GM21526 (cell line): Measurements from ENCODE around the gene ZFYVE21.
"Not testable (repeated sequence)": the region's sequence is repeated elsewhere in the genome, so short reads cannot be mapped to it uniquely, and the experiment has no call there.

Source experiments
- ATAC-seq: cut with Tn5 transposase; IDR thresholded peaks from one replicate; pipeline ENCODE4 v1.9.1; 2021; ENCODE audit warnings: moderate library complexity; ENCODE audit not compliant: unreplicated experiment, low FRiP score

The ZFYVE21 gene

DNA sequence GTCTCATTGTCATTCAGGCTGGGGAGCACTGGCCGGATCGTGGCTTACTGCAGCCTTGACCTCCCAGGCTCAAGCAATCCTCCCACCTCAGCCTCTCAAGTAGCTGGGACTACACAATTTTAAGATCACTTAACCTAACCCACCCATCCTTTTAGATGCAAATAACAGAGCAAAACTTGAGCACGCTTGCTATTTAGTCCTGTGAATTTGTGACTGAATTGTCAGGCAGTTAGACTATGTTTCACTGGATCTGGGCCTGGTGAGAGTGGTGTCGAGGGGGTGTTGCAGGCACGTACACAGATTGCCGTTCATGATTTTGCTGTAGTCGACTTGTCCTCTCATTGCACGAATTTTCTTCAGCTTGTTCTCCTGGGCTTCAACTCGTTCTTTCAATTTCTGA lies 38.2 kb downstream of the ZFYVE21 start:
- ATAC-seq, result no peak

DNA sequence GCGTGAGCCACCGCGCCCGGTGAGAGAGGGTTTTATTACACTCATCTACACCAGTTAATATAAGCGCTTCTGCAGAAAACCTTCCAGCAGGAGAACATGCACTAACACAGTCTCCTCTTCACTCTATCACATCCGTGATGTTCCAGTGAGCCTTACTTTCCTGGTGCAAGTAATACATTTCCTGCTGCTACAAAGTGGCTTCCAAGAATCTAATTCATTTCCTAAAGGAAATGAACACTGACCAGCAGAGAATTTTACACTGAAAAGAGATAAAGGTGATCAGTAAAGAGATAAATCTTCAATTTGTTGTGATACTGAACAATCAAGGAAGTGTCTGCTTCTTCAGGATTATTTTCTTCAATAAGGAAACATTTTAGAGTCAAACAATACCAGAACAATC lies 39.5 kb downstream of the ZFYVE21 start:
- ATAC-seq, result no peak

DNA sequence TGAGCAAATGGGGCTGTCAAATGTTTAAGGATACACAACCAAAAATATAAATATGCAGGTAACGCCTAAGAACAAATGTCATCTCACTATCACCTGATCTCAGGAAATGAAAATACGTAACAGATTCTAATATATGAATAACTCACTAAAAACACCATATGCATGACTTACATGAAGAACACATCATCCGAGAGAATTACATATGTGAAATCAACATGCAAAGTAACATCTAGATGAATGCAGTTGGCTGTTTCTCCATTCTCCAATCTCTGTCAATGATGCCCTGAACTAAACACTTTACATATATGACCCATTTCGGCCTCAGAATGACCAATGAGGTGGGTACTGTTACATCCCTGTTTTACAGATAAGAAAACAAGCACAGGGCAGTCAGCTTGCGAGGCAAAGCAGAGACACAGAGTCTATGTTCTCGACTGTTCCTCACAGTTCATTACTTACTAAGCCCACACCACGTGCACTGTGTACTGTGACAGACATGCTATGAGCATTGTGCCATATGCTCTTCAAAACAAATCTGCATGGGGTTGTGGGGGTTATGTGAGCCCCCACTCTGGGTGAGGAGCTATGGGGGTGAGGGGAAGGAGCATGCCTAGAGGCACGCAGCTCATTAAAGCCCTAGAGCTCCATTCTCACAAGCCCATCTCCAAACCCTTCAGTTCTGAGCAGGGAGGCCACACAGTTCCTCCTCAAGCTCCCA lies 42.6 kb downstream of the ZFYVE21 start:
- no peak for ATAC-seq

DNA sequence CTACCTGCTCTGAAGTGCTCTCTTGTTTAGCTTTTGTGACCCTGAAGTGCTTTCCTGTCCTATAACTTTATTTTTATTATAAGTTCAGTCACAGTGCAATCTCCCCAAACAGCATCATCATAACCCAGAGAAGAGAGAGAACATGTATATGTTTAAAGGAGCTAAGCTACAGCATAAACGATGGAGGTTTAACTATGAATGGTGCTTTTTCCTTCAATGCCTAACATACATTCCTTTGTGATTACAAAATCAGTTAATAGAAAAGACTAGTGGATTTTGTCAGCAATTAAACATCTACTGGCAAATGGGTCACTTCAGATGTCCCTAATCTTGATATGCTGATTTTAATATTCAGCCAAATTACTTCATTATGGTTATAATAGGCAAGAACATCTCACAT lies 46.4 kb downstream of the ZFYVE21 start:
- ATAC-seq, result no peak

DNA sequence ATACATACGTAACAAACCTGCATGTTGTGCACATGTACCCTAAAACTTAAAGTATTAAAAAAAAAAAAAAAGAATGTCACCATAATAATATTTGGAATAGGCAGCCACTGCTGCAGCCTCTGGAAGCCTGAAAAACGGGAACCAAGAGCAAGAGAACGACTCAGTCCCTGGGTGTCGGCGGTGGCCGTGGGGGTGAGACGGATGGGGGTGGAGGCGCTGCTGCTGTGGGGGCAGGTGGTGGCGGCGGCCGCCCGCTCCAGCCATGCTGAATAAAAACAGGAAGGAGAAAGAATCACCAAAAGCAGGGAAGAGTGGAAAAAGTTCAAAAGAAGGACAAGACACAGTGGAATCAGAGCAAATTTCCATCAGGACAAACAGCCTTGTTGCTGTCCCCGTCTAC lies 46.9 kb downstream of the ZFYVE21 start:
- ATAC-seq, result no peak

DNA sequence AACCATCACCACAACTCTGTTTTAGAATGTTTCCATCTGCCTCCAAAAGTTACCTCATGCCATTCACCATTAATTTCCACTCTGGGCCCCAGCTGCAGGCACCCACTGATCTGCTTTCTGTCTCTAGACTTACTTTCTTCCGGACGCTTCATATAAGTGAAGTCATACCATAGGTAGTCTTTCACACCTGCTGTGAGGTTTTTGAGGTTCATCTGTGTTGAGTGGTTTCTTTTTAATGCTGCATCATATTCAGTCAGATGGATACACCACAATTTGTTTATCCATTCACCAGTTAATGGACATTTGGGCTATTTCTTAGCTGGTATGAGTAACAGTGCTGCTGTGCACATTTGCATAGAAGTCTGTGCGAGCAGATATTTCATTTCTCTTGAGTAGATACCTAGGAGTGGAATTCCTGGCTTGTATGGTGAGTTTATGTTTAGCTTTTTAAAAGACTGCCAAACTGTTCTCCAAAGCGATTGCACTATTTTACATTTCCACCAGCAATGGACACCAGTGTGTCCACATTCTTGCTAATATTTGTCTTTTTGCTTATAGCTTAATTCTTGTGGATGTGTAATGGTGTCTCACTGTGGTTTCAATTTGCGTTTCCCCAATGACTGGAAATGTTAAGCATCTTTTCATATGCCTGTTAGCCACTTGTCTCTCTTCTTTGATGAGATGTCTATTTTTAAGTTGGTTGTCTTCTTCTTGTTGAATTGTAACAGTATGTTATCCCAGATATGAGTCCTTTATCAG lies 48.3 kb downstream of the ZFYVE21 start:
- ATAC-seq, result no peak

DNA sequence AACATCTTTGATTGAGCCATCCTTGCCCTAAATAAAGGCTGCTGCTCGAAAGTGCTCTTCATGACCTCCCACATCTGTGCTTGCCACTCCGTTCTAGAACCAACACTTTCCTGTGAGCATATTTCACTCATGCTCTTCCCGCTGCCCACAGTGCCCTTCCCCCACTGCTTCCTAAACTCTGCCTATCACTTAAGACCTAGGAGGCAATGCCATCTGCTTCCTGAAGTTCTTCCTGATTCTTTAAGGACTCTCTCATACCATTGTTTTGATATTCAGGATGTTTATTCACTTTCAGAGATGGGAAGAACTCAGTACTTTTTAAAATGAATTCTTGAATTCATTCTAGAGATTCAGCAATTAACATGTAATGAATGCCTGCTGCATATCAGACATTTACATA lies 49.9 kb downstream of the ZFYVE21 start:
- ATAC-seq, result no peak

DNA sequence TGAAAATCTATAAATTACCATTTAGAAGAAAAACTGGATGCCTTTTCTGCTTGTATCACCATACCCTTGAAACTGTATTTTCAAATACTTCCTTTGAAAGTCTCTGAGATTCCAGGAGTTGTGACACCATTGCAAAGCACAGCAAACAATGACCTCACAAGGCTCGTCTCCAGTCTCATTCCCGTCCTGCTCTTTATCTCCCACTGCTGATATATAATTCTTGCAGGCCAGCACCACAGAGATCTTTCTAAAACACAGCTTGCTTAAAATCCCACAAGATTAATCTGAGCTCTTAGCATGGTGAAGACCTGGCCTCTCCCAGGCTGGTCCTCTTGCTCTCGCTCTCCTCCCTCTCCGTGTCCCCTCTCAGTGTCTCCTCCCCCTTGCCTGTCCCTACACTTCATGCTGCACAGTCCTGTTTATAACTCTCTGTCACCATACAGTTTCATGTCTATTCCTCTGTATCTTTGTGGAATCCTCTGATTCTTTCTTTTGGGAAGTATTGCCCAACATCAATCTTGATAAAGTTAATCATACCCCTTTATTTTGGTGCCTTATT lies 51.8 kb downstream of the ZFYVE21 start:
- ATAC-seq, result no peak

DNA sequence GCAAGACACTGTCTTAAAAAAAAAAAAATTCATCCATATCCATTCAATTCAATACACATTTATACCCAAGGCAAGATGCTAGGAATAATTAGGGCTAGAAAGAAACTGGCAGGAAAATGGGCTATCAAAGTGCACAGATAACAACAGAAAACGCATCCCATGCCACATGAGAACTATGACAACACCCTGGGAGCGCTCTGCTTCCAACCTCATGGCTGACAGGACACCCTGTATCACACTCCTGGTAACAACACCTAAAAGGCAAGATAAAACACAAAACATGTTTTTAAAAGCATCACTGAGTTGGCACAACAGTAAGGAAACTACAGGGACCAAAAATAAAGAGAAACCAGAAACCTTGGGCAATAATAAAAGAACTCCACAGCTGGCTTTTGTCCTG lies 54.9 kb downstream of the ZFYVE21 start:
- no peak for ATAC-seq

DNA sequence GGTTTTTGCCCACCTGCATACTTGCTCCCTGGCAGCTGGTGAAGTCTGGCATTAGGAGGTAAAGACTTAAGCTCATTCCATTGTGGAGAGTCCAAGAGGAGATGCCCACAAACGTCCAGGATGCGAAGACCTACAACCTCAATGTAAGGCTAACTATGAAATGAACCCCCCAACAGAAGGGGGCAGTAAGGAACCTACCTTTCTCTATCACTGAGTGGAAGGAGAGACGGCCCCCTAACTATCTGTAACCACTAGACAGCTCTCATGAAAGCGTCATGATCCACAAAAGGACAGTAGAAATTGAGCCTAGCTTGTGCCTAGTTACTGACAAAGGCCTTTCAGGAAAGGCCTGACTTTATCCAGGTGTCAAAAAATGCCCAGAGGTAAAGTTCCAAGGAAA lies 55.3 kb downstream of the ZFYVE21 start:
- ATAC-seq, result no peak

DNA sequence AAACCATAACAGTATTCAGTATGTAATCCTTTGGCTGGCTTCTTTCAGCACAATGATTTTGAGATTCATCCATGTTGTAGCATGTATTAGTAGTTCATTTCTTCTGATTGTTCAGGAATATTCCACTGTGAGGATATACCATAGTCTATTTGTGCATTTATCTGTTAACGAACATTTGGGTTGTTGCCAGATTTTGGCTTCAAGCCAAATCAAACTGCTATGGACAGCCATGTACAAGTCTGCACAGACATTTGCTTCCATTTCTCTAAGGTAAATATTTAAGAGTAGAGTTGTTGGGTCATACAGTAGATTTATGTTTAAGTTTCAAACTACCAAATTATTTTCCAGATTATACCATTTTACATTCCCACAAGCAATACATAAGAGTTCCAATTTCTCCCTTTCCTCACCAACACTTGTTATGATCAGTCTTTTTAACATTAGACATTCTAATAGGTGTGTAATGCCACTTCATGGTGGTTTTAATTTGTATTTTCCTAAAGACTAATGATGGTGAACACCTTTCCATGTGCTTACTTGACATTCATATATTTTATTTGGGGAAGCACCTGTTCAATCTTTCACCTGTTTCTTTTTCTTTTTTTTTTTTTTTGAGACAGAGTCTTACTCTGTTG lies 56.6 kb downstream of the ZFYVE21 start:
- ATAC-seq, result no peak

DNA sequence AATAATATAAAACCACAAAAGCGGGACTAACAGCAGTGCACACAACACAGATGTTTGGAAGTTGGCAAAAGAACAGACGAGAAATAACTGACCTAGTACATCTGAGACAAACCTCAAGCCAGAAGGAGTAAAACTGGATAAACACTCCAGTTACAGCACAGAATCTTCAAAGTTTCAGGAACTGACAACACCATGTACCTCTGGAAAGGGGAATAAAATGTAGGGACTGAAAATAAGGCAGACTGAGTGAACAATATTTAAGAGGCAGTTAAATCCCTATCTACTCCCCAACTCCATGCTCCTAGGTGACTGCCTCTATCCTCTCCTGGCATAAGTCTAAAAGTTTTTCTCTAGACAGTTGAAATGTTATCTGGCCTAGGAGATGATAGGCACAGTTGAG lies 57.9 kb downstream of the ZFYVE21 start:
- no peak for ATAC-seq

DNA sequence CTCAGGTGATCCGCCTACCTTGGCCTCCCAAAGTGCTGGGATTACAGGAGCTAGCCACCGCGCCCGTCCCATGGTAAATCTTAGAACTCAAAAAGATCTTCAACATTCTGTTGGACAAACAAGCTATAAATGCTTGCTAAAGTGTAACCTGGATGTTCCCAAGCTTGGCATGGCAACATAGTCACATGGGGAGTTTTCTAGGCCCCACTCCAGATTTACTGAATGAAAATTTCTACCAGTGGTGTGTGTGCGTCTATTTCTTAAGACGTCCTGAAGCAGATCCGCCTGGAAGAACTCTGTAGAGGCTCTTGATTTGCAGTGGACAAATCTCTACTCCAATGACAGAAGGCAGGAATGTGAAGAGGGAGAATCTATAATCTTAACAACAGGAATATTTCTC lies 59.9 kb downstream of the ZFYVE21 start:
- ATAC-seq, result no peak

DNA sequence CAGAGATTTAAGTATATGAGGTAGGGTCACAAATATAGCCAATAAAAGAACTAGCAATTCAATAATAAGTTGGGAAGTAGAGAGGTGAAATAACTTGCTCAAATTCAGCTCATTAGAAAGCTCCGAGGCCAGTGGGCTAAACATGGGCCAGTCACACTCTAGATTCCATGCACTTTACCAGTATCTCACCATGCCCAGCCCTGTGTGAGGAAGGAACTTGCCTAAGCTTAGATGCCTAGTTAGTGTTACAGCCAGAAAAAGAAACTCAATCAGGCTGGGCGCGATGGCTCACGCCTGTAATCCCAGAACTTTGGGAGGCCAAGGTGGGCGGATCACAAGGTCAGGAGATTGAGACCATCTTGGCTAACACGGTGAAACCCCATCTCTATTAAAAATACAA lies 60.7 kb downstream of the ZFYVE21 start:
- ATAC-seq, result not testable (repeated sequence)

DNA sequence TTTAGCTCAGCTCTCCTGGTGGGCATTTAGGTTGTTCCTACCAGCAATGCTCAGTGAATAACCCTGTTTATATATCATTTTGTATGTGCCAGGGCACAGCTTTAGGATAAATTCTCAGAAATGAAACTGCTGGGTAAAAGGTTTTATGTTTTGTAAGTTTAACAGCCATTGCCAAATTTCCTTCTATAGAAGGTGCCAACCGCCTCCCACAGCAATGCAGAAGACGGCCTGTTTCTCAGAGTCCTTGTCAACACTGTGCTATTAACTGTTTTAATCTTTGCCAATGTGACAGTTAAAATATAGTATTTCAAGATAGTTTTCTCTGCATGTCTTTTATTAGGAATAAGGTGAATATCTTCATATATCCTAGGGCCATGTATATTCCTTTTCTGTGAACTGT lies 66.8 kb downstream of the ZFYVE21 start:
- no peak for ATAC-seq
